Loucy (cell line): ENCODE data around the gene FAM193A.

Source experiments
- CTCF ChIP-seq: fragments of 200-600 bp; sonication (generic); conservative IDR thresholded peaks from 2 replicates; pipeline ENCODE4 v1.5.1; 2014; ENCODE audit warnings: mild to moderate bottlenecking, antibody characterized with exemption, low read length
- EZH2phosphoT487 ChIP-seq: fragments of 200-600 bp; IDR thresholded peaks from 2 replicates; pipeline ENCODE4 v1.6.1; 2018; ENCODE audit warnings: antibody characterized with exemption, mild to moderate bottlenecking, moderate library complexity, borderline replicate concordance

- TF ChIP-seq CTCF, result no peak
- TF ChIP-seq EZH2phosphoT487, result no peak
These were observed 34.2 kb downstream of the FAM193A start for GRCh38 chr4:2570551-2571222.
